ENCODE results near the gene PDCD2.

DNA sequence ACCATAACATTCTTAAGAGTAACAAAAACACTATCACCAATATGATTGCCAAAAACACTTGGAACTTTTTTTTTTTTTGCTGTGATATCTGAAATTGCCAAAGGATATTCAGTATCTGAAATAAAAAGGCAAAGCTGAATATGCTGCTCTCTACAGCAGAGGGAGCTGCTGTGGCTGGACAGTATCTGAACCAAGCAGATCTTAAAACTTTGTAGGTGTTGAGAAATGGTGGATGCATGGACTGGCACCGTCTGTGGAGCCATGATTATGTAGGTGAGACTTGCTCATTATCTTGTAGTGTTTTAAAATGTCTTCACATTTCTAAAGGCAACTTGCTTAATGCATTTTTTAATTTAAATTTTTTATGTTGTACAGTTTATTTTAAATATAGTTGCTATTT, 9.2 kb downstream of the PDCD2 start:
- no peak for TF ChIP-seq ZNF316 (IDR thresholded peaks at IDR 0.05)
- TF ChIP-seq ZFX (CRISPR knock-in tag; IDR thresholded peaks at IDR 0.05), result no peak
- TF ChIP-seq NFIX (CRISPR knock-in tag; IDR thresholded peaks at IDR 0.05; ENCODE audit: low read depth), result no peak
- TF ChIP-seq, protein P1, sequence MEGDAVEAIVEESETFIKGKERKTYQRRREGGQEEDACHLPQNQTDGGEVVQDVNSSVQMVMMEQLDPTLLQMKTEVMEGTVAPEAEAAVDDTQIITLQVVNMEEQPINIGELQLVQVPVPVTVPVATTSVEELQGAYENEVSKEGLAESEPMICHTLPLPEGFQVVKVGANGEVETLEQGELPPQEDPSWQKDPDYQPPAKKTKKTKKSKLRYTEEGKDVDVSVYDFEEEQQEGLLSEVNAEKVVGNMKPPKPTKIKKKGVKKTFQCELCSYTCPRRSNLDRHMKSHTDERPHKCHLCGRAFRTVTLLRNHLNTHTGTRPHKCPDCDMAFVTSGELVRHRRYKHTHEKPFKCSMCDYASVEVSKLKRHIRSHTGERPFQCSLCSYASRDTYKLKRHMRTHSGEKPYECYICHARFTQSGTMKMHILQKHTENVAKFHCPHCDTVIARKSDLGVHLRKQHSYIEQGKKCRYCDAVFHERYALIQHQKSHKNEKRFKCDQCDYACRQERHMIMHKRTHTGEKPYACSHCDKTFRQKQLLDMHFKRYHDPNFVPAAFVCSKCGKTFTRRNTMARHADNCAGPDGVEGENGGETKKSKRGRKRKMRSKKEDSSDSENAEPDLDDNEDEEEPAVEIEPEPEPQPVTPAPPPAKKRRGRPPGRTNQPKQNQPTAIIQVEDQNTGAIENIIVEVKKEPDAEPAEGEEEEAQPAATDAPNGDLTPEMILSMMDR (IDR thresholded peaks at IDR 0.05 in 2 of 3, conservative IDR thresholded peaks at IDR 0.05 in 1 of 3; ENCODE audit: insufficient read depth in 2 of 3, low read depth in 1 of 3, low read length in 3 of 3), result peak in 2 of 3 experiments; percentile 68 to 84; a peak in 5 of 6 replicates
- TF ChIP-seq, protein P2, sequence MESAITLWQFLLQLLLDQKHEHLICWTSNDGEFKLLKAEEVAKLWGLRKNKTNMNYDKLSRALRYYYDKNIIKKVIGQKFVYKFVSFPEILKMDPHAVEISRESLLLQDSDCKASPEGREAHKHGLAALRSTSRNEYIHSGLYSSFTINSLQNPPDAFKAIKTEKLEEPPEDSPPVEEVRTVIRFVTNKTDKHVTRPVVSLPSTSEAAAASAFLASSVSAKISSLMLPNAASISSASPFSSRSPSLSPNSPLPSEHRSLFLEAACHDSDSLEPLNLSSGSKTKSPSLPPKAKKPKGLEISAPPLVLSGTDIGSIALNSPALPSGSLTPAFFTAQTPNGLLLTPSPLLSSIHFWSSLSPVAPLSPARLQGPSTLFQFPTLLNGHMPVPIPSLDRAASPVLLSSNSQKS (CRISPR knock-in tag; IDR thresholded peaks at IDR 0.05), result no peak
- TF ChIP-seq, protein P3, sequence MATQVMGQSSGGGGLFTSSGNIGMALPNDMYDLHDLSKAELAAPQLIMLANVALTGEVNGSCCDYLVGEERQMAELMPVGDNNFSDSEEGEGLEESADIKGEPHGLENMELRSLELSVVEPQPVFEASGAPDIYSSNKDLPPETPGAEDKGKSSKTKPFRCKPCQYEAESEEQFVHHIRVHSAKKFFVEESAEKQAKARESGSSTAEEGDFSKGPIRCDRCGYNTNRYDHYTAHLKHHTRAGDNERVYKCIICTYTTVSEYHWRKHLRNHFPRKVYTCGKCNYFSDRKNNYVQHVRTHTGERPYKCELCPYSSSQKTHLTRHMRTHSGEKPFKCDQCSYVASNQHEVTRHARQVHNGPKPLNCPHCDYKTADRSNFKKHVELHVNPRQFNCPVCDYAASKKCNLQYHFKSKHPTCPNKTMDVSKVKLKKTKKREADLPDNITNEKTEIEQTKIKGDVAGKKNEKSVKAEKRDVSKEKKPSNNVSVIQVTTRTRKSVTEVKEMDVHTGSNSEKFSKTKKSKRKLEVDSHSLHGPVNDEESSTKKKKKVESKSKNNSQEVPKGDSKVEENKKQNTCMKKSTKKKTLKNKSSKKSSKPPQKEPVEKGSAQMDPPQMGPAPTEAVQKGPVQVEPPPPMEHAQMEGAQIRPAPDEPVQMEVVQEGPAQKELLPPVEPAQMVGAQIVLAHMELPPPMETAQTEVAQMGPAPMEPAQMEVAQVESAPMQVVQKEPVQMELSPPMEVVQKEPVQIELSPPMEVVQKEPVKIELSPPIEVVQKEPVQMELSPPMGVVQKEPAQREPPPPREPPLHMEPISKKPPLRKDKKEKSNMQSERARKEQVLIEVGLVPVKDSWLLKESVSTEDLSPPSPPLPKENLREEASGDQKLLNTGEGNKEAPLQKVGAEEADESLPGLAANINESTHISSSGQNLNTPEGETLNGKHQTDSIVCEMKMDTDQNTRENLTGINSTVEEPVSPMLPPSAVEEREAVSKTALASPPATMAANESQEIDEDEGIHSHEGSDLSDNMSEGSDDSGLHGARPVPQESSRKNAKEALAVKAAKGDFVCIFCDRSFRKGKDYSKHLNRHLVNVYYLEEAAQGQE (IDR thresholded peaks at IDR 0.05; ENCODE audit: borderline replicate concordance), result peak; percentile 68; the same call in 1 of the 2 replicates
- TF ChIP-seq, protein P3 (CRISPR knock-in tag; IDR thresholded peaks at IDR 0.05; ENCODE audit: low read depth), result no peak
- no peak for TF ChIP-seq NFE2 (IDR thresholded peaks at IDR 0.05; ENCODE audit: low read depth)
- TF ChIP-seq RBM14 (IDR thresholded peaks at IDR 0.05; ENCODE audit: borderline replicate concordance, insufficient read depth, low read depth, low read length), result no peak
- no peak for TF ChIP-seq ZZZ3 (IDR thresholded peaks at IDR 0.05)
- no peak for TF ChIP-seq ZSCAN29 (IDR thresholded peaks at IDR 0.05)
- no peak for TF ChIP-seq EZH2 (IDR thresholded peaks at IDR 0.05; ENCODE audit: borderline replicate concordance, low read depth, low read length)
- TF ChIP-seq, protein P4, sequence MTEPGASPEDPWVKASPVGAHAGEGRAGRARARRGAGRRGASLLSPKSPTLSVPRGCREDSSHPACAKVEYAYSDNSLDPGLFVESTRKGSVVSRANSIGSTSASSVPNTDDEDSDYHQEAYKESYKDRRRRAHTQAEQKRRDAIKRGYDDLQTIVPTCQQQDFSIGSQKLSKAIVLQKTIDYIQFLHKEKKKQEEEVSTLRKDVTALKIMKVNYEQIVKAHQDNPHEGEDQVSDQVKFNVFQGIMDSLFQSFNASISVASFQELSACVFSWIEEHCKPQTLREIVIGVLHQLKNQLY (CRISPR knock-in tag; conservative IDR thresholded peaks at IDR 0.05), result no peak
- no peak for TF ChIP-seq MAFK (IDR thresholded peaks at IDR 0.05; ENCODE audit: low read length)

Data from K562 (cell line).